ENCODE results near the gene SCYL1. TPM values are rescaled to one million over a fixed set of nuclear protein-coding genes. Genes with fewer than 3 reads are reported as not detected.

SCYL1 gene
- total and polyA plus RNA-seq, 5 donors from 2014 or later, result 24.3 to 59.0 (median 30.7) TPM

DNA sequence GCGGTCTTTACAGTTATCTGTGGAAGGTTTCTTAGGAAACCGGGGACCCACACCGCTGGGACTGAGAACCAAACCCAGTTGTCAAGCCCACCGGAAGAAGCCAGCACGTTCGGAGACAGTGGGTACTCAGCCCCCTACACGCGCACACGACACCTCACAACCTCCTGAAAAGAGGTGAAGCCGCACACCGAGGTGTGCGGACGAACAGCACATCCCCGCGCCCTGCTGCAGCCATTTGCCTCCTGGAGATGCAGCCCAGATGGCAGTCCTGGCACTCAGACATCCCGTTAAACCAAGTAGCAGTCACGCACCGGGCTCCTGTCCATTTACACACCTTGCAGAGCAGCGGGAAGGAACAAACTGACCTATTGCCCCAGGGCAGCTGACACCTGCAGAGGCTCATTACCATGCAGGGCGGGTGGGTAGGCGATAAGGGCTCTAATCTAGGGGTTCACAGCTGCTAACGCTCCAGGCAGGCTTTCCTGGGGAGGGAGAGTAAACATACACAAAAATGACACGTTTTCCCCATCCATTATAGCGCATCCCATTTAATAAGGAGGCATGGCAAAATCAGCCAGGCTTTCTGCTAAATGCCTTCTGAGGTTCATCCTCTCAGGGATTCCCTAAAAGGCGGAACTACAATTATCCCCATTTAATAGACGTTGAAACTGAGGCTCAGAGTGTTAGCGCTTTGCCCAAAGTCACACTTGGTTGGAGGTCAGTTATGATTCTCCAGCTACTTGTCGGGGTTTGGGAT lies 50.1 kb downstream of the SCYL1 start:
- no peak for ATAC-seq (ENCODE audit: low read depth in 2 of 2)
- H3K27me3 ChIP-seq (ENCODE audit: control insufficient read depth, insufficient read depth, low read length), result no peaks in the 10 kb centered on the region
- Mint-ChIP-seq H3K4me1 (peaks cover 0 to 69% (median 28%) of the 10 kb centered on the region in 4 donors), H3K36me3 (peaks cover 1% of the 10 kb centered on the region), H3K9me3 (peaks cover 0 to 2% (median 0%) of the 10 kb centered on the region in 7 donors), H3K27ac (peak overlapping the region; percentile 95 to 98 (median 97)), H3K27me3 (peaks cover 5% of the 10 kb centered on the region), H3K4me3 (peak overlapping the region; percentile 94 to 97 (median 95))
- H3K4me3 ChIP-seq (ENCODE audit: low read depth, low read length), result peak overlapping the region; percentile 96
- DNase-seq, result peak in 2 of 3 donors; percentile 48 to 70
- peaks cover 13% of the 10 kb centered on the region for H3K36me3 ChIP-seq (ENCODE audit: control insufficient read depth, insufficient read depth, low read length)
- peak overlapping the region; percentile 100 for H3K27ac ChIP-seq (ENCODE audit: insufficient read depth, low read length, poor library complexity, severe bottlenecking)
- H3K9me3 ChIP-seq (ENCODE audit: control insufficient read depth in 2 of 2, low read length in 2 of 2), result no peaks in the 10 kb centered on the region
- H3K4me1 ChIP-seq (ENCODE audit: control insufficient read depth, insufficient read depth, low read length, poor library complexity, severe bottlenecking), result peaks cover 74% of the 10 kb centered on the region

DNA sequence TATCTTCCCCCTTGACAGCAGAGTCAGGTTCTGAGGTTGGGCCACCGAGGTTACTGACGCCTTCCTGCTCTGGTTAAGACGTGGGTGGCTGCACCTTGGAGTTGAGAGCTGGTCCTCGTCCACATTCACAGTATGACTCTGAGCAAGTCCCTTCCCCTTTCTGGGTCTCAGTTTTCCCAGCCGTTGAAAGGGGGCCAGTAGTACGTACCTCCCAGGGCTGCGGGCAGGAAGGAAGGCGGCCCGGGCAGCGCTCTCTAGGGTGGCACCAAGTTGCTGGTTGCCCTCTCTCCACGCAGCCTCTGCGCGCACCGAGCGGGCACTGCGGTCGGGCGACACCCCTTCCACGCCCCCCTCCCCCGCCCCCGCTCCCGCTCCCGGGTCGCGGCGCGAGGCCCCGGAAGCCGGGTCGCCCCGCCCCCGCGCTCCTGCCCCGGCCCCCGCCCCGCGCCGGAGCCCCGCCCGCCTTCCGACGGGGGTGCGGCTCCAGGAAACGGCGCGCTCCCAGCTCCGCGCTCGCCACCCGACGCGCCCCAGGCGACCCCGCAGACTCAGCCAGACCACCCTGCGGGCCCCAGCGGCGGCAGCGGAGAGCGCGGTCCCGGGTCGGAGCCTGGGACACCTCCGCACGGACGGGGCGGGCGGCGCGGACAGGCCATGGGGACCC lies 50.8 kb downstream of the SCYL1 start, which contains the start of gene EHBP1L1:
EHBP1L1 (plus strand) TSS at position 486 of the 664 bp plus-strand sequence. CDS start 250 bp downstream, outside the sequence.
- H3K4me1 ChIP-seq (ENCODE audit: control insufficient read depth, insufficient read depth, low read length, poor library complexity, severe bottlenecking), result peaks cover 70% of the 10 kb centered on the region
- peak within 1 kb of the TSS; percentile 100 for H3K27ac ChIP-seq (ENCODE audit: insufficient read depth, low read length, poor library complexity, severe bottlenecking)
- H3K27me3 Mint-ChIP-seq, result no peaks in the 10 kb centered on the region
- DNase-seq (peak; percentile 70 to 88 (median 79)), ATAC-seq (ENCODE audit: low read depth in 2 of 2) (peak; percentile 22 to 45)
- H3K4me3 Mint-ChIP-seq, result peak within 1 kb of the TSS; percentile 94 to 97 (median 95)
- peaks cover 20% of the 10 kb centered on the region for H3K36me3 ChIP-seq (ENCODE audit: control insufficient read depth, insufficient read depth, low read length)
- peaks cover 0 to 64% (median 25%) of the 10 kb centered on the region in 4 donors for H3K4me1 Mint-ChIP-seq
- peaks cover 3% of the 10 kb centered on the region for H3K36me3 Mint-ChIP-seq
- H3K27ac Mint-ChIP-seq, result peak within 1 kb of the TSS; percentile 95 to 98 (median 97)
- peak within 1 kb of the TSS; percentile 96 for H3K4me3 ChIP-seq (ENCODE audit: low read depth, low read length)
- no peaks in the 10 kb centered on the region for H3K27me3 ChIP-seq (ENCODE audit: control insufficient read depth, insufficient read depth, low read length)
- H3K9me3 Mint-ChIP-seq, result peaks cover 0 to 1% (median 0%) of the 10 kb centered on the region in 7 donors
- H3K9me3 ChIP-seq (ENCODE audit: control insufficient read depth in 2 of 2, low read length in 2 of 2), result no peaks in the 10 kb centered on the region

DNA sequence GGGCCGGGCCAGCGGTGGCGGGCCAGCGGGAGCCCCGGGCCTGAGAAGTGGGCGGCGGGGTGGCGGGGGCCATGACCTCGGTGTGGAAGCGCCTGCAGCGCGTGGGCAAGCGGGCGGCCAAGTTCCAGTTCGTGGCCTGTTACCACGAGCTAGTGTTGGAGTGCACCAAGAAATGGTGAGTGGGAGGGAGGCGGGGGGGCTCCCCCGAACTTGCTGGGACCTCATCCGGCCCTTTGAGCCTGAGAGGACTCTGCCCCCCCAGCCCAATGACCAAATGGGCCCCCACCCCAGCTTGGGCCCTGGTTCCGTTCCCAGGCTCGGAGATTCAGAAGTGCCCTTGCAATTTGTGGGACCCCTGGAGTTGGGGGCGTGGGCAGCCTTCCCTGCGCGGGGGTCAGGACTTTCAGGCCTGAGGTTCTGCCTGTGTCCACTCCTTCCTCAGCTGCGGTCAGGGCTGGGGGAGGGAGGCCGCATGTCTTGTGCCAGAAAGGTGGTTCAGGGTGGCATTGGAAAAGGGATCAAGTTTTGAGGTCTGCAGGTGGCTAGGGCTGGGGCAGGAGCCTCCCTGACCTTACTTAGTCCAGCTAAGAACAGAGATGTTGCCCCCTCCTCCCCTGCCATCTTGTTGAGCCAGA lies 51.5 kb downstream of the SCYL1 start:
- H3K4me3 Mint-ChIP-seq, result peak overlapping the region; percentile 84 to 93 (median 86)
- peak overlapping the region; percentile 68 for H3K4me3 ChIP-seq (ENCODE audit: low read depth, low read length)
- peaks cover 0 to 1% (median 0%) of the 10 kb centered on the region in 7 donors for H3K9me3 Mint-ChIP-seq
- peak overlapping the region; percentile 100 for H3K27ac ChIP-seq (ENCODE audit: insufficient read depth, low read length, poor library complexity, severe bottlenecking)
- H3K27ac Mint-ChIP-seq, result peak overlapping the region in 2 of 3 donors; percentile 51 to 85
- ATAC-seq (ENCODE audit: low read depth in 2 of 2) (no peak), DNase-seq (no peak)
- peaks cover 26% of the 10 kb centered on the region for H3K36me3 ChIP-seq (ENCODE audit: control insufficient read depth, insufficient read depth, low read length)
- no peaks in the 10 kb centered on the region for H3K9me3 ChIP-seq (ENCODE audit: control insufficient read depth in 2 of 2, low read length in 2 of 2)
- H3K36me3 Mint-ChIP-seq, result peaks cover 3% of the 10 kb centered on the region
- H3K4me1 Mint-ChIP-seq, result peaks cover 0 to 59% (median 22%) of the 10 kb centered on the region in 4 donors
- H3K27me3 ChIP-seq (ENCODE audit: control insufficient read depth, insufficient read depth, low read length), result no peaks in the 10 kb centered on the region
- no peaks in the 10 kb centered on the region for H3K27me3 Mint-ChIP-seq
- H3K4me1 ChIP-seq (ENCODE audit: control insufficient read depth, insufficient read depth, low read length, poor library complexity, severe bottlenecking), result peaks cover 64% of the 10 kb centered on the region

DNA sequence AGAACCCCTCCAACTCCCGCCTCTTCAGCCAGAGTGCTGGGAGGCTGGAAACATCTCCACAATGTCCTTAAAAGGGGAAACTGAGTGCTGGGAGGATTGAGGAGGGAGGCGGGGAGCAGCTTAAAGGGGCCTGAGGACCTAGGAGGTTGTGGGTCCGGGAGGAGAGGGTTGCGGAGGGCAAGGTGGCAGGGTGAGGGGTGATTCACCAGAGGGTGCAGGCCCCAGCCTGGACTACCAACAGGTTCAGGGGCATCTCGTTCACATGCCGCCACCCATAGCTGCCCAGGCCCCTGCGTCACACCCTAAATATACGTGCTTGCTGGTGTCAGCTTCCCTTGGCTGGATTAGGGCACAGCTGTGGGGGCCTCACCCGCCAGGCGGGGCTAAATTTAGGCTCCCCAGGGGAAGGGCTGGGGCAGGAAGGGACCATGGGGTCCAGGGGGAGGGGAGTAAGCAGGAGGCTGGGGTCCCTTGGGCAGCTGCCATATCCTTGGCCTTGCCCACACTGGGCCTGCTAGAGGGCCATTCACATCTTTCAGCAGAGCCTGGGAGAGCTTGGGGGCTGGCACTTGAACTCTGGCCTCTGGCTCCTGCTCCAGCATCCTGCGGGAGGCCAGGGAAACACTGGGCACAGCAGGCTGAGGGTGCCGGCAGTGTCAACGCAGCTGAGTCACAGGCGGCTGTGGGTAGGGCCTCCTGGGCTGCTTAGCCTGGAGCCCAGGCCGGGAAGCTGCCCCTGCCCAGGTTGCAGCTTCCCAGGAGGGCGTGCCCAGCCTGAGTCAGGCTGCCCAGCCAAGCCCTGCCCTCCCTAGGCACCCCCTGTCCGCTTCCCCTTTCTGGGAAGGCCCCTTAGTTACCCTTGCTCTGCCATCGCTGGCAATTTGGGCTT lies 52.2 kb downstream of the SCYL1 start:
- Histone ChIP-seq H3K4me1 (ENCODE audit: control insufficient read depth, insufficient read depth, low read length, poor library complexity, severe bottlenecking) (peaks cover 56% of the 10 kb centered on the region), H3K36me3 (ENCODE audit: control insufficient read depth, insufficient read depth, low read length) (peaks cover 30% of the 10 kb centered on the region), H3K27ac (ENCODE audit: insufficient read depth, low read length, poor library complexity, severe bottlenecking) (peak overlapping the region; percentile 100), H3K4me3 (ENCODE audit: low read depth, low read length) (peak overlapping the region; percentile 68), H3K27me3 (ENCODE audit: control insufficient read depth, insufficient read depth, low read length) (no peaks in the 10 kb centered on the region), H3K9me3 (ENCODE audit: control insufficient read depth in 2 of 2, low read length in 2 of 2) (no peaks in the 10 kb centered on the region)
- Mint-ChIP-seq H3K27me3 (no peaks in the 10 kb centered on the region), H3K4me1 (peaks cover 0 to 51% (median 18%) of the 10 kb centered on the region in 4 donors), H3K36me3 (peaks cover 3% of the 10 kb centered on the region), H3K27ac (peak overlapping the region; percentile 51 to 85 (median 66)), H3K4me3 (peak overlapping the region; percentile 84 to 93 (median 86)), H3K9me3 (peaks cover 0 to 1% (median 0%) of the 10 kb centered on the region in 7 donors)
- DNase-seq (no peak), ATAC-seq (ENCODE audit: low read depth in 2 of 2) (no peak)

DNA sequence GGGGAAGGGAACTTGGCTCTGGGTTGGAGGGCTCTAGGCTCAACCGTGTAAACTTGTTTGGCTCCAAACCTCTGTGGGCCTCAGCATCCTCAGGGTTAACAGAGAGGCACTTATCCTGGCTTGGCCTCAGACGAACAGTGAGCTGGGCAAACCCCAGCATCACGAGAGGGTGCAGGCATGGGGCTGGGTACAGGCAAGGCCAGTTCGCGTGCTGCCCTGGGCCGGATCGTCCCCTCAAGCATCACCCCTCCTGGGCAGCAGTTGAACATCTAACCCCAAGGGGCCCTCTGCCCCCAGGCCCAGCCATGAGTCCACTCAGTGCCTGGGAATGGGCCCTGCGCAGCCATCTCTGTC lies 52.9 kb downstream of the SCYL1 start:
- Mint-ChIP-seq H3K4me1 (peaks cover 0 to 52% (median 18%) of the 10 kb centered on the region in 4 donors), H3K27me3 (no peaks in the 10 kb centered on the region), H3K36me3 (peaks cover 8% of the 10 kb centered on the region), H3K9me3 (no peaks in the 10 kb centered on the region), H3K4me3 (peak overlapping the region; percentile 72 to 93 (median 85)), H3K27ac (peak overlapping the region in 2 of 3 donors; percentile 66 to 85)
- peaks cover 54% of the 10 kb centered on the region for H3K4me1 ChIP-seq (ENCODE audit: control insufficient read depth, insufficient read depth, low read length, poor library complexity, severe bottlenecking)
- H3K36me3 ChIP-seq (ENCODE audit: control insufficient read depth, insufficient read depth, low read length), result peaks cover 30% of the 10 kb centered on the region
- DNase-seq (no peak), ATAC-seq (ENCODE audit: low read depth in 2 of 2) (no peak)
- H3K9me3 ChIP-seq (ENCODE audit: control insufficient read depth in 2 of 2, low read length in 2 of 2), result no peaks in the 10 kb centered on the region
- H3K4me3 ChIP-seq (ENCODE audit: low read depth, low read length), result peak overlapping the region; percentile 26
- H3K27ac ChIP-seq (ENCODE audit: insufficient read depth, low read length, poor library complexity, severe bottlenecking), result peak overlapping the region; percentile 100
- H3K27me3 ChIP-seq (ENCODE audit: control insufficient read depth, insufficient read depth, low read length), result no peaks in the 10 kb centered on the region

DNA sequence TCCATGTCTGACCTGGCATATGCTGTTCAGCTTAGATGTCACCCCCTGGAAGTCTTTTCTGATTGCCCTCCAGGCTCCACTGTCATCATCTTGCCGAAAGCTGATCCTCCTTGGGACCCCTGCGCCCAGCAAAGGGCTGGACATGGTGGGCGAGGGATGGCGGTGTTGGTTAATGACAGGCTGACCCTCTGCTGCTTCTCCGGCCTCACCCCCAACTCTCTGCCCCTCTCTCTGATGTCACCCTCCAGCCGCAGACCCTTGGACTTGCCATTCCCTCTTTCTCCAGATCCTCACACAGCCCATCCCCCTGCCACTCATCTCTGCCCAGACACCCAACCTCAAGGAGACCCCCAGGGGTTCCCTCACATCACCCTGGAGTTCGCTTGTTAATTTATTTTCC lies 53.3 kb downstream of the SCYL1 start:
- Histone ChIP-seq H3K4me3 (ENCODE audit: low read depth, low read length) (no peak overlapping the region), H3K27me3 (ENCODE audit: control insufficient read depth, insufficient read depth, low read length) (no peaks in the 10 kb centered on the region), H3K9me3 (ENCODE audit: control insufficient read depth in 2 of 2, low read length in 2 of 2) (no peaks in the 10 kb centered on the region), H3K27ac (ENCODE audit: insufficient read depth, low read length, poor library complexity, severe bottlenecking) (no peak overlapping the region), H3K4me1 (ENCODE audit: control insufficient read depth, insufficient read depth, low read length, poor library complexity, severe bottlenecking) (peaks cover 50% of the 10 kb centered on the region), H3K36me3 (ENCODE audit: control insufficient read depth, insufficient read depth, low read length) (peaks cover 30% of the 10 kb centered on the region)
- H3K4me1 Mint-ChIP-seq, result peaks cover 0 to 54% (median 19%) of the 10 kb centered on the region in 4 donors
- H3K36me3 Mint-ChIP-seq, result peaks cover 12% of the 10 kb centered on the region
- no peaks in the 10 kb centered on the region for H3K27me3 Mint-ChIP-seq
- peak overlapping the region; percentile 65 to 86 (median 78) for H3K4me3 Mint-ChIP-seq
- DNase-seq, result no peak
- H3K27ac Mint-ChIP-seq, result peak overlapping the region in 2 of 3 donors; percentile 85 to 90
- no peaks in the 10 kb centered on the region for H3K9me3 Mint-ChIP-seq
- ATAC-seq (ENCODE audit: low read depth in 2 of 2), result no peak

DNA sequence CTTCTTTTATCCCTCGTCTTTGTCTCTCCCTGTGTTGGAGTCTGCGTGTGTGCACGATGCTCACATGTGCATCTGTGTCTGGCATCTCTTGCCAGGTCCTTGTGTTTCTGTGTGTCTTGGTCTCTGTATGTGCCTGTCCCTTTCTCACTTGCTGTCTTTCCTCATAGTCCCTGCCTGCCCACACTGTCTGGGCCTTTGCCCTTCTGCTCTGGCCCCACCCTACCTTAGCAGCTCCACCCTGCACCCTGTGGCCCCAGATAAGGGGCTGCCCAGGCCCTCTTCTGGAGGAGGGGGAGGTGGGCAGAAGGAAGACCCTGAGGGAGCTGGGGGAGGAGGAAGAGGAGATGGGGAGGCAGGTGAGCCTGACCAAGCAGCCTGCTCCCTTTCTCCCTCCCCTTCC lies 53.8 kb downstream of the SCYL1 start:
- ATAC-seq (ENCODE audit: low read depth in 2 of 2) (no peak), DNase-seq (no peak)
- no peak overlapping the region for H3K4me3 ChIP-seq (ENCODE audit: low read depth, low read length)
- Mint-ChIP-seq H3K36me3 (peaks cover 15% of the 10 kb centered on the region), H3K9me3 (no peaks in the 10 kb centered on the region), H3K4me3 (peak overlapping the region; percentile 8 to 84 (median 68)), H3K4me1 (peaks cover 0 to 52% (median 21%) of the 10 kb centered on the region in 4 donors), H3K27ac (peak overlapping the region in 2 of 3 donors; percentile 85 to 90), H3K27me3 (no peaks in the 10 kb centered on the region)
- no peaks in the 10 kb centered on the region for H3K9me3 ChIP-seq (ENCODE audit: control insufficient read depth in 2 of 2, low read length in 2 of 2)
- H3K27me3 ChIP-seq (ENCODE audit: control insufficient read depth, insufficient read depth, low read length), result no peaks in the 10 kb centered on the region
- H3K36me3 ChIP-seq (ENCODE audit: control insufficient read depth, insufficient read depth, low read length), result peaks cover 30% of the 10 kb centered on the region
- no peak overlapping the region for H3K27ac ChIP-seq (ENCODE audit: insufficient read depth, low read length, poor library complexity, severe bottlenecking)
- H3K4me1 ChIP-seq (ENCODE audit: control insufficient read depth, insufficient read depth, low read length, poor library complexity, severe bottlenecking), result peaks cover 45% of the 10 kb centered on the region
